Subcutaneous abdominal adipose tissue (tissue), 5 donors: Measurements from ENCODE around the gene PLA2G15.
A peak's percentile ranks its signal among the peaks of the same experiment; 100 is the strongest.

ENCODE experiments used
- H3K27ac ChIP-seq: one replicate; pipeline ENCODE4 v1.7.0; 2013; ENCODE audit warnings: low read depth, mild to moderate bottlenecking, inconsistent platforms, low read length, moderate library complexity
- H3K27me3 ChIP-seq, 5 donors: one replicate each; pipeline ENCODE4 v1.7.0; 2013; ENCODE audit warnings: low read length in 5 of 5, inconsistent platforms in 1 of 5; ENCODE audit not compliant: control insufficient read depth in 5 of 5, insufficient read depth in 4 of 5
- H3K36me3 ChIP-seq, 5 donors: one replicate each; pipeline ENCODE4 v1.7.0; 2013; ENCODE audit warnings: low read length in 5 of 5; ENCODE audit not compliant: control insufficient read depth in 5 of 5, insufficient read depth in 5 of 5
- H3K4me1 ChIP-seq, 5 donors: one replicate each; pipeline ENCODE4 v1.7.0; 2013; ENCODE audit warnings: low read length in 5 of 5, mild to moderate bottlenecking in 3 of 5, moderate library complexity in 1 of 5; ENCODE audit not compliant: control insufficient read depth in 5 of 5, insufficient read depth in 5 of 5
- H3K4me3 ChIP-seq, 5 donors: one replicate each; pipeline ENCODE4 v1.7.0; 2013; ENCODE audit warnings: low read length in 5 of 5, low read depth in 1 of 5
- H3K9ac ChIP-seq, 5 donors: one replicate each; pipeline ENCODE4 v1.7.0; 2013; ENCODE audit warnings: low read length in 5 of 5, mild to moderate bottlenecking in 4 of 5, moderate library complexity in 3 of 5
- H3K9me3 ChIP-seq, 5 donors: one replicate each; pipeline ENCODE4 v1.7.0; 2013; ENCODE audit warnings: low read length in 5 of 5; ENCODE audit not compliant: control insufficient read depth in 5 of 5
- donor health status: healthy.
- donor health status: healthy.
- donor health status: healthy.
- donor health status: healthy.
- donor health status: healthy.

Gene PLA2G15

DNA sequence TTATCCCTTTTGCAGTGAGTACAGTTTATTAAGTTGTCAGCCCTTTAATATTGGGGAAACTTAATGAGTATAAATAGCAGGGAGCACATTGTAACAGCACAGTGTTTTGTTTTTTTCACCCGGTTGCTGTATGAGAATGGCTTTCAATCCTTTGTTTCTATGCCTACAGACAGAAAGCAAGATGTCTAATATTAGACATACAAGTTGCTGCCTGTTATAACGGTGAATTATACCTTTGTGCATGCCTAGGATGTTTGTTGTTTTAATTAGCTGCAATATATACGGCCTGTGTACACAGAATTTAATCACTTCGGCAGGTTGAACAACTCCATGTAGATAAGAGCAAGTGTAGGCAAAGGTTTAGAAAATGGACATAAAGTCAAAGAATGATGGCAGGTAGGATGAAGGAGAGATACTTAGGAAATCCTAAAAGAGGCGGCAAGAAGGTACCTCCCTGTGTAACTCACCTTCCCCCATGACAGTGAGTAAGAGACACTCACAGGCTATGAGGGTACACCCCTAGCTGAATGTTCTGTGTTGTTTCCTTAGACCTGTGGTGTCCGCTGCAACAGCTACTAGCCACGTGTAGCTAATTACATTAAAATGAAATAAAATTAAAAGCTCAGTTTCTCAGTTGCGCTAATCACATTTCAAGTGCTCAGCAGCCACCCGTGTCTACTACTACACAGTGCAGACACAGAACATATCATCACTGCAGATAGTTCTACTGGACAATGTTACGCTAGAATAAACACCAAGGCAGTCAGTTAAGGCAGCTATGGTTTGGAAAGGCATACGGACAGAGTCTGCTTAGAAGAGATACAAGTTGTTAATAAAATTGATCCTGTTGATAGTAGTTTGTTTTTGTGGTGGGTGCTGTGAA, 54.6 kb downstream of the PLA2G15 start:
- H3K4me1 ChIP-seq, result peaks cover 0 to 44% (median 42%) of the 10 kb centered on the region in 5 donors
- H3K9me3 ChIP-seq, result no peaks in the 10 kb centered on the region
- peak overlapping the region; percentile 94 for H3K27ac ChIP-seq
- peaks cover 33 to 96% (median 79%) of the 10 kb centered on the region in 5 donors for H3K36me3 ChIP-seq
- H3K9ac ChIP-seq, result no peak overlapping the region
- H3K27me3 ChIP-seq, result no peaks in the 10 kb centered on the region
- no peak overlapping the region for H3K4me3 ChIP-seq

DNA sequence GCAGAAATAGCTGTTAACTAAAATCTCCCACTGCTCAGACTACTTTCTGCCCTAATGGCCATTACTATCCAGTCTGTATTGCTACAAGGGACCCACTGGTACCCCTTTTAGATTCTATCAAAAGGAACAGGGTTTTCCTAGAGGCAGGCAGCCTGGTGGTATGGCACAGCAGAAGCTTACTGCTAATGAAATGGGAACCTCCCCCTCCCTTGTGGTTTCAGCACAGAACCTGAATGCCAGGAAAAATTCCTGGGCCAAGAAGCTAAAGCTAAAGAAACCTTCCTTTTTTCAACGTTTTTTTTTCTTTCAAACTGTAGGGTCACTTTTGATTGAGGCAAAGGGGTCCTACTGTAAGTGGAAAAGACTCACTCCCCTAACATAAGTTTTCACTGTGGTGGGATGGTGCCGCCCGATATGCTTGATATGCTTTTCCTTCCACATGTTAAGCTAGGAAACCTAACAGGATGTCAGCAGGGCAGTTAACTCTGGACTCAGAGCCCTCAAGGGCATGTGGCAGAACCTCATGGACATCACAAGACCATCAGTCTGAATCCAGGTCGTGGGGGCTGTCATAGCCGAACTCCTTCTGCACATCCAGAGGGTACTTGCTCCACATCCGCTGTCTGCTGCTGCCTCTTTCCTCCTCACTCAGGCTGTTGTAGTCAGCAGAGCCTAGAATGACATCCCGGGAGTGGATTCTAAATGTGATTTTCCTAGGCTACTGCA, 55.7 kb downstream of the PLA2G15 start:
- Histone ChIP-seq H3K4me3 (no peak overlapping the region), H3K9ac (peak overlapping the region in 2 of 5 donors; percentile 2 to 45), H3K36me3 (peaks cover 29 to 98% (median 81%) of the 10 kb centered on the region in 5 donors), H3K4me1 (peaks cover 0 to 44% (median 42%) of the 10 kb centered on the region in 5 donors), H3K9me3 (no peaks in the 10 kb centered on the region), H3K27me3 (no peaks in the 10 kb centered on the region), H3K27ac (peak overlapping the region; percentile 94)

DNA sequence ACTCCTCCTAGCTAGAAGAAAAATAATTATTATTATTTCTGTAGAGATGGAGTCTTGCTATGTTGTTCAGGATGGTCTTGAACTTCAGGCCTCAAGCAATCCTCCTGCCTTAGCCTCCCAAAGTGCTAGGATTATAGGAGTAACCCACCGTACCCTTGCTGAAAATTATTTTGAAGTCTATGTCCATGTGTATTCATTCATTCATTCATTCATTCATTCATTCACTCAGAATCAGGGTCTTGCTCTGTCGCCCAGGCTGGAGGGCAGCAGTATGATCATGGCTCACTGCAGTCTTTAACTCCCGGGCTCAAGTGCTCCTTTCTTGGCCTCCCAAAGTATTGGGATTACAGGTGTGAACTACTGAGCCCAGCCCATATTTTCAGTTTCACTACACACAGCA, 61.5 kb downstream of the PLA2G15 start:
- no peaks in the 10 kb centered on the region for H3K27me3 ChIP-seq
- no peak overlapping the region for H3K9ac ChIP-seq
- no peaks in the 10 kb centered on the region for H3K9me3 ChIP-seq
- H3K4me1 ChIP-seq, result peaks cover 6 to 27% (median 23%) of the 10 kb centered on the region in 5 donors
- H3K36me3 ChIP-seq, result peaks cover 13 to 64% (median 40%) of the 10 kb centered on the region in 5 donors
- no peak overlapping the region for H3K4me3 ChIP-seq
- H3K27ac ChIP-seq, result no peak overlapping the region

DNA sequence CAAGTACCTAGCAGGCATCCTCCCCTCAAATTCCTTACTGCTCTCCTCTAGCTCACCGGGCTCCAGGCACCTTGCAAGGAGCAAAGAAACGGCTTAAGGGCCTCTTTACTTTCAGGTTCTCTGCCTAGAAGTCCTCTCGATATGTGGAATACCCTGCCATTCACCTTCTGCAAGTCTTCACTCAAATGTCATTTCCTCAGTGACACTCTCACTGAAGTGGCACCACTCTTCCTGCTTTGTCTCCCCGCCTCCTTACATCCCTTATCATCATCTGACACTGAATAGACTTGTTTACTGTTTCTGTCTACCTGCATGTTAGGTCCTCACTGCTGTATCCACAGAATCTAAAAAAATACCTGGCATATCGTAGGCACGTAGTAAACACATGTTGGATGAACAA, 64.6 kb downstream of the PLA2G15 start:
- Histone ChIP-seq H3K9me3 (no peaks in the 10 kb centered on the region), H3K4me3 (peak overlapping the region; percentile 91 to 99 (median 97)), H3K27ac (peak overlapping the region; percentile 81), H3K9ac (peak overlapping the region; percentile 60 to 99 (median 95)), H3K27me3 (no peaks in the 10 kb centered on the region), H3K4me1 (peaks cover 7 to 38% (median 34%) of the 10 kb centered on the region in 5 donors), H3K36me3 (peaks cover 9 to 39% (median 20%) of the 10 kb centered on the region in 5 donors)

DNA sequence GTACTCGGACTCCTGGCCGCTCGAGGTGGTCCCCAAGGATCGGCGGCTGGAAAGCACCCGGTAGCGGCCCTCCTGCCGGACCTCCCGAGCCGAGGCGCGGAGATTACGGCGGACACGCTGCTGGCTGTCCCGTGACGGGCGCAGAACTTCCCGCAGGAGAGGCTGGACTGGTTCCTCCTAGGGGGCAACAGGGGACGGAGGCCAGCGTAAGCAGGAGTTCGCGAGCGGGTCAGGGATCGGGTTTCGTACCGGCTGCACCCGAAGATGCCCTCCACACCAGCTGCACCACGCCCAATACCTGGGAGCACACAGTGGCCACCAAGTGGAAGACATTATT, 65.2 kb downstream of the PLA2G15 start:
- peaks cover 7 to 38% (median 34%) of the 10 kb centered on the region in 5 donors for H3K4me1 ChIP-seq
- H3K9ac ChIP-seq, result peak overlapping the region; percentile 86 to 99 (median 95)
- peak overlapping the region; percentile 91 to 99 (median 97) for H3K4me3 ChIP-seq
- peaks cover 9 to 37% (median 15%) of the 10 kb centered on the region in 5 donors for H3K36me3 ChIP-seq
- no peaks in the 10 kb centered on the region for H3K27me3 ChIP-seq
- peak overlapping the region; percentile 81 for H3K27ac ChIP-seq
- no peaks in the 10 kb centered on the region for H3K9me3 ChIP-seq
